Endothelial cell of umbilical vein (primary cell): ENCODE measurements around the gene C14orf93. TPM values are rescaled to one million over a fixed set of nuclear protein-coding genes. Genes with fewer than 3 reads are reported as not detected.

Experiments
- BruUV-seq: library from RNA; stranded (reverse); fragments of 400-500 nt; replicated peaks from 2 replicates; lab custom pipeline; 2021; lab: Mats Ljungman, UMichigan
- CTCF ChIA-PET: fragments of 300-600, 350-600 bp; sonication (Branson Sonifier 250); formaldehyde crosslinking; loops from one replicate; lab custom pipeline; 2021; ENCODE audit warnings: antibody characterized with exemption, inconsistent platforms; lab: Charles Lee
- POLR2A ChIA-PET: fragments of 300-600, 350-600 bp; sonication (Branson Sonifier 250); formaldehyde crosslinking; loops from one replicate; lab custom pipeline; 2021; ENCODE audit warnings: antibody characterized with exemption, inconsistent platforms; lab: Charles Lee
- DNase-seq: peaks from one replicate; pipeline ENCODE4 v3.0.0-alpha.2; 2011; ENCODE audit warnings: low read depth, low spot score
- FAIRE-seq: peaks from 2 replicates; lab custom pipeline; 2011; peaks lifted over from hg19 to GRCh38; lab: Jason Lieb, UNC
- H2AFZ ChIP-seq: 2 replicates; pipeline ENCODE4 v1.6.0; 2012; ENCODE audit warnings: low read depth, low read length, control low read depth, inconsistent platforms
- H3K27ac ChIP-seq: 2 replicates; pipeline ENCODE4 v1.5.1; 2011; ENCODE audit warnings: low read depth, mild to moderate bottlenecking, control low read depth, low read length, moderate library complexity; ENCODE audit not compliant: insufficient read depth
- H3K27me3 ChIP-seq, 2 experiments: 2 replicates each; pipeline versions ENCODE4 v1.6.0 to v1.6.1; 2011; ENCODE audit warnings: low read length in 2 of 2, mixed read lengths in 1 of 2; ENCODE audit not compliant: control insufficient read depth in 2 of 2, insufficient read depth in 2 of 2
- H3K36me3 ChIP-seq, 2 experiments: 2 replicates in 1 of 2; 3 replicates in 1 of 2; pipeline ENCODE4 v1.5.1; 2011; ENCODE audit warnings: low read length in 2 of 2, mild to moderate bottlenecking in 1 of 2, moderate library complexity in 1 of 2; ENCODE audit not compliant: control insufficient read depth in 2 of 2, insufficient read depth in 2 of 2; ENCODE audit errors: extremely low read depth in 1 of 2
- H3K4me1 ChIP-seq: 3 replicates; pipeline ENCODE4 v1.5.1; 2011; ENCODE audit warnings: mild to moderate bottlenecking, low read length; ENCODE audit not compliant: control insufficient read depth, insufficient read depth; ENCODE audit errors: extremely low read depth
- H3K4me2 ChIP-seq: 2 replicates; pipeline ENCODE4 v1.6.1; 2011; ENCODE audit warnings: low read length, control low read depth, mixed read lengths; ENCODE audit not compliant: insufficient read depth
- H3K4me3 ChIP-seq, 3 experiments: fragments of 200-600 bp in 1 of 3; sonication (generic), shearing (Covaris generic) in 1 of 3; replicated peaks in 1 of 3; 2 replicates each; pipeline ENCODE4 v1.5.1; 2011 to 2016; ENCODE audit warnings: control low read depth in 3 of 3, low read length in 3 of 3, mild to moderate bottlenecking in 2 of 3, inconsistent platforms in 1 of 3, low read depth in 1 of 3, moderate library complexity in 1 of 3; ENCODE audit not compliant: insufficient read depth in 1 of 3
- H3K79me2 ChIP-seq: 2 replicates; pipeline ENCODE4 v1.6.0; 2012; ENCODE audit warnings: low read length, inconsistent platforms; ENCODE audit not compliant: control insufficient read depth, insufficient read depth
- H3K9ac ChIP-seq: replicated peaks from 2 replicates; pipeline ENCODE3; 2011; ENCODE audit warnings: low read length, control low read depth; ENCODE audit not compliant: insufficient read depth; ENCODE audit errors: extremely low read depth
- H3K9me1 ChIP-seq: replicated peaks from 3 replicates; pipeline ENCODE4 v1.6.0; 2011; ENCODE audit warnings: mild to moderate bottlenecking, low read length; ENCODE audit not compliant: control insufficient read depth, insufficient read depth; ENCODE audit errors: extremely low read depth
- H3K9me3 ChIP-seq: replicated peaks from 2 replicates; pipeline ENCODE4 v1.5.1; 2012; ENCODE audit warnings: low read length, inconsistent platforms; ENCODE audit not compliant: control insufficient read depth, insufficient read depth
- H4K20me1 ChIP-seq: replicated peaks from 2 replicates; pipeline ENCODE3; 2011; ENCODE audit warnings: mild to moderate bottlenecking, low read length; ENCODE audit not compliant: control insufficient read depth, insufficient read depth; ENCODE audit errors: extremely low read depth
- CTCF ChIP-seq, 2 donors: IDR thresholded peaks; 1 replicate in 1 of 2; 2 replicates in 1 of 2; pipeline ENCODE4 v1.5.1; 2011; ENCODE audit warnings: low read length in 2 of 2, mild to moderate bottlenecking in 2 of 2, moderate library complexity in 2 of 2, control low read depth in 1 of 2, inconsistent platforms in 1 of 2, low read depth in 1 of 2; ENCODE audit not compliant: insufficient read depth in 1 of 2; ENCODE audit errors: extremely low read depth in 1 of 2
- EZH2 ChIP-seq: IDR thresholded peaks from 2 replicates; pipeline ENCODE4 v1.6.1; 2012; ENCODE audit warnings: borderline replicate concordance, low read depth, mild to moderate bottlenecking, moderate library complexity, low read length, inconsistent platforms; ENCODE audit not compliant: severe bottlenecking
- FOS ChIP-seq: IDR thresholded peaks from 2 replicates; pipeline ENCODE4 v1.6.1; 2011; ENCODE audit warnings: mild to moderate bottlenecking, low read length, moderate library complexity, borderline replicate concordance; ENCODE audit not compliant: insufficient read depth
- GATA2 ChIP-seq: IDR thresholded peaks from 2 replicates; pipeline ENCODE4 v1.7.0; 2011; ENCODE audit warnings: low read depth, mild to moderate bottlenecking, moderate library complexity, mixed read lengths, low read length; ENCODE audit not compliant: insufficient read length, insufficient read depth
- JUN ChIP-seq: IDR thresholded peaks from 2 replicates; pipeline ENCODE4 v1.6.1; 2011; ENCODE audit warnings: borderline replicate concordance, low read depth; ENCODE audit not compliant: insufficient read length, insufficient read depth
- MYC ChIP-seq: IDR thresholded peaks from one replicate; pipeline ENCODE4 v1.6.1; 2011; ENCODE audit warnings: mild to moderate bottlenecking, low read depth, low read length
- POLR2A ChIP-seq: IDR thresholded peaks from 2 replicates; pipeline ENCODE4 v1.6.1; 2012; ENCODE audit warnings: low read depth, mild to moderate bottlenecking, control low read depth, low read length
- POLR2AphosphoS5 ChIP-seq: IDR thresholded peaks from 2 replicates; pipeline ENCODE4 v1.6.1; 2012; ENCODE audit warnings: low read depth, mild to moderate bottlenecking, control low read depth, low read length, moderate library complexity; ENCODE audit not compliant: insufficient read depth
- dilution Hi-C: fragments of 300-500 bp; cut with MboI; formaldehyde crosslinking; loops from one replicate; pipeline ENCODE4 v1.15.0; 2019; ENCODE audit warnings: low sequenced_read_pairs; ENCODE audit not compliant: extremely low pct_ligation_motif_present
- intact Hi-C: fragments of 100-400 bp; cut with micrococcal nuclease; formaldehyde crosslinking; loops from one replicate; pipeline ENCODE4 v1.10.0; 2022
- polyA plus RNA-seq, 4 experiments: library from polyadenylated mRNA; depleted of rRNA in 3 of 4; stranded (reverse) in 3 of 4; unstranded in 1 of 4; fragments of >200 nt; gene quantifications; 2 replicates each; pipeline versions ENCODE4 v1.2.1 to v1.2.3, GENCODE V29; 2011 to 2012; ENCODE audit warnings: missing spikeins in 1 of 4
- total RNA-seq: library from RNA; stranded (reverse); gene quantifications from 2 replicates; pipeline ENCODE4 v1.2.3, GENCODE V29; 2021
- TF ChIP-seq, protein P1 (sequence below): IDR thresholded peaks from 2 replicates; pipeline ENCODE4 v1.6.1; 2011; ENCODE audit not compliant: insufficient read depth, insufficient read length

Gene C14orf93
- total and polyA plus RNA-seq, 2 donors (not counting 3 experiments of a cell fraction or from before 2014, with no cell fraction given) = 7.1 to 9.2 TPM

- no peak for TF ChIP-seq FOS
- no peak for TF ChIP-seq JUN
- TF ChIP-seq EZH2 = no peak
- TF ChIP-seq, protein P1, sequence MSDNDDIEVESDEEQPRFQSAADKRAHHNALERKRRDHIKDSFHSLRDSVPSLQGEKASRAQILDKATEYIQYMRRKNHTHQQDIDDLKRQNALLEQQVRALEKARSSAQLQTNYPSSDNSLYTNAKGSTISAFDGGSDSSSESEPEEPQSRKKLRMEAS = no peak
- TF ChIP-seq MYC = no peak
- no peak for TF ChIP-seq CTCF (IDR thresholded peaks at IDR 0.05; ENCODE audit: extremely low read depth in 1 of 2, insufficient read depth in 1 of 2, low read depth in 1 of 2, low read length in 2 of 2)
- no peak for TF ChIP-seq GATA2
- no peak for TF ChIP-seq POLR2AphosphoS5
- no peak for TF ChIP-seq POLR2A
- Histone ChIP-seq H3K36me3 (no peaks in the 10 kb centered on the region), H3K9ac (no peak overlapping the region), H3K4me1 (no peaks in the 10 kb centered on the region), H3K27me3 (no peaks in the 10 kb centered on the region), H3K27ac (no peak overlapping the region), H3K4me2 (no peak overlapping the region), H2AFZ (no peak overlapping the region), H3K9me1 (no peaks in the 10 kb centered on the region), H3K9me3 (no peaks in the 10 kb centered on the region), H3K79me2 (no peaks in the 10 kb centered on the region), H4K20me1 (no peaks in the 10 kb centered on the region), H3K4me3 (no peak overlapping the region)
- FAIRE-seq = no peak
- ChIA-PET POLR2A (no interaction called here), CTCF (interaction anchor here (0.9 to 2.9 kb wide), 3 partner anchors 11 to 31 kb away, joined by 3 to 13 read pairs (median 3); no protein-coding TSS in a partner anchor)
- intact Hi-C loops = no loop called here
- dilution Hi-C loops = no loop called here
- no peak for DNase-seq
- BruUV-seq = no TSS peak
These were observed 8.2 kb upstream of the C14orf93 start for GRCh38 chr14:23018107-23018506.
